BLaER1 (cell line): ENCODE measurements around the gene PRRG4.
"Not testable (repeated sequence)": the region's sequence is repeated elsewhere in the genome, so short reads cannot be mapped to it uniquely, and the experiment has no call there.

Experiments used
- H3K27ac ChIP-seq: shearing (Covaris generic); formaldehyde crosslinking; 2 replicates; pipeline ENCODE4 v1.8.1; 2022
- H3K27me3 ChIP-seq: shearing (Covaris generic); formaldehyde crosslinking; 2 replicates; pipeline ENCODE4 v1.8.1; 2022
- H3K36me3 ChIP-seq: shearing (Covaris generic); formaldehyde crosslinking; 2 replicates; pipeline ENCODE4 v1.8.1; 2022
- H3K4me1 ChIP-seq: shearing (Covaris generic); formaldehyde crosslinking; 2 replicates; pipeline ENCODE4 v1.8.1; 2022
- H3K4me2 ChIP-seq: shearing (Covaris generic); formaldehyde crosslinking; 2 replicates; pipeline ENCODE4 v1.8.1; 2022
- H3K4me3 ChIP-seq: shearing (Covaris generic); formaldehyde crosslinking; 2 replicates; pipeline ENCODE4 v1.8.1; 2022
- H3K9ac ChIP-seq: shearing (Covaris generic); formaldehyde crosslinking; 2 replicates; pipeline ENCODE4 v1.8.1; 2022
- H3K9me3 ChIP-seq: shearing (Covaris generic); formaldehyde crosslinking; 2 replicates; pipeline ENCODE4 v1.8.1; 2022
- H4K20me1 ChIP-seq: shearing (Covaris generic); formaldehyde crosslinking; 2 replicates; pipeline ENCODE4 v1.8.1; 2022
- Cebpa-rat ChIP-seq: shearing (Covaris generic); IDR thresholded peaks from 2 replicates; pipeline ENCODE4 v1.8.1; 2022

Gene PRRG4

DNA sequence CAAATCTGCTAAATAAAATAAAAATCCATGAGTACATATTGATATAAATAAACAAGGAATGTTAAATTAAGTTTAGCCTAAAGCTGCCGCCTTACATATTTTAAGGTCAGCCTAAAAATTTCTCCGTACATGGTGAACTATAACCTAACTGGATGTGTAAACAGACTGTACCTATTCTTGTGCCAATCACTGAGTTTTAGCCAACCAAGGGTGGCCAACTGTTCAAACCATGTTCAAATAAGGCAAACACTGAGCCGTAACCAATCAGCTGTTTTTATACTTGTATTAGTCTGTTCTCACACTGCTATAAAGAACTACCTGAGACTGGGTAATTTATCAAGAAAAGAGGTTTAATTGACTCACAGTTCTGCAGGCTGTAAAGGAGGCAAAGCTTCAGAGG is 54.3 kb downstream of the PRRG4 start:
- Histone ChIP-seq H3K4me3 (no peak overlapping the region), H3K27ac (no peak overlapping the region), H3K9ac (no peak overlapping the region), H3K9me3 (peaks cover 15% of the 10 kb centered on the region), H3K4me1 (no peaks in the 10 kb centered on the region), H3K36me3 (no peaks in the 10 kb centered on the region), H3K27me3 (no peaks in the 10 kb centered on the region), H3K4me2 (no peak overlapping the region), H4K20me1 (no peaks in the 10 kb centered on the region)
- TF ChIP-seq Cebpa-rat, result no peak

DNA sequence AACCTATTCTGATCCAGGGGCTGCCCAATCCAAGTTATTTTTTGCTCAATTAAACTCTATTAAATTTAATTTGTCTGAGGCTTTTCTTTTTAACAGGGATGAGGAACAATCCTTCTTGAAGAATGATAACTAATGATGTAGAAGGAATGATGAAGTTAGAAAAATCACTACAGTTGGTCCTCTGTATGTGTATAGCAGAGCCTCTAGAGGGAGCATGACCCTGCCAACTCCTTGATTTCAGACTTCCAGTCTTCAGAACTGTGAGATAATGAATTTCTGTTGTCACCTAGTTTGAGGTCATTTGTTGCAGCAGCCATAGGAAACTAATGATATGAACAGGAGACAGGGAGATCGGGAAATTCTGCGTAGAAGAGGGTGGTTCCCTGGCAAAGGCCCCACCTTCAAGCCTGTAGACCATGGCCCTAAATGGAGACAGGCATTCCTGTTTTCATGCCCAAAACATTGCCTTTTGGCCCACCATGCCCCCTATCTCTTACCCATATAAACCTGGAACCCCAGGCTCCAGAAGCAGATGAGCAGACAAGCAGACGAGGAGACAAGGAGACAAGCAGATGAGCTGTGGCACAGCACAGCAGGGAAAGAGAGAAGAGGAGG is 55.1 kb downstream of the PRRG4 start:
- H3K4me3 ChIP-seq, result no peak overlapping the region
- no peak for TF ChIP-seq Cebpa-rat
- H3K36me3 ChIP-seq, result no peaks in the 10 kb centered on the region

DNA sequence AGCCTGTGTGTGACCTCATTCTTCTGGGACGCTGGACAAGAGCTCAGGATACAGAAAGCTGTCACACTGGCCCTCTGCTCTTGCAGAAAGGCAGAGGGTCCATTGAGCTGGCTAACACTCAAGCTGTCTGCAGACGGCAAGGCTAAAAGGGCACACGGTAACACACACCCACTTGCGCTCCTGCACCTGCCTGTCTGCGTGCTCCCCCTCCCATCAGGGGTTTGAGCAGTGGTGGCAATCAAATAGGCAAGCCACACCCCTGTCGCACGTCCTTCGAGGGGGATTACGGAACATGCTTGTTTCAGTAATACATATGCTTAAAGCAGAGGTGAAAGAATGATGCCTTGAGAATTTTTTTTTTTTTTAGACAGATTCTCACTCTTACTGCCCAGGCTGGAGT is 55.8 kb downstream of the PRRG4 start:
- H3K4me2 ChIP-seq, result no peak overlapping the region
- TF ChIP-seq Cebpa-rat, result no peak
- no peak overlapping the region for H3K27ac ChIP-seq
- H3K36me3 ChIP-seq, result no peaks in the 10 kb centered on the region
- H3K9ac ChIP-seq, result no peak overlapping the region
- H4K20me1 ChIP-seq, result no peaks in the 10 kb centered on the region
- H3K4me1 ChIP-seq, result no peaks in the 10 kb centered on the region
- peaks cover 15% of the 10 kb centered on the region for H3K9me3 ChIP-seq
- no peak overlapping the region for H3K4me3 ChIP-seq
- no peaks in the 10 kb centered on the region for H3K27me3 ChIP-seq

More for the DNA sequence above, 55.1 kb downstream of the PRRG4 start:
- Histone ChIP-seq H3K27ac (no peak overlapping the region), H4K20me1 (no peaks in the 10 kb centered on the region), H3K4me1 (no peaks in the 10 kb centered on the region), H3K27me3 (no peaks in the 10 kb centered on the region), H3K4me2 (no peak overlapping the region), H3K9me3 (peaks cover 15% of the 10 kb centered on the region), H3K9ac (no peak overlapping the region)

DNA sequence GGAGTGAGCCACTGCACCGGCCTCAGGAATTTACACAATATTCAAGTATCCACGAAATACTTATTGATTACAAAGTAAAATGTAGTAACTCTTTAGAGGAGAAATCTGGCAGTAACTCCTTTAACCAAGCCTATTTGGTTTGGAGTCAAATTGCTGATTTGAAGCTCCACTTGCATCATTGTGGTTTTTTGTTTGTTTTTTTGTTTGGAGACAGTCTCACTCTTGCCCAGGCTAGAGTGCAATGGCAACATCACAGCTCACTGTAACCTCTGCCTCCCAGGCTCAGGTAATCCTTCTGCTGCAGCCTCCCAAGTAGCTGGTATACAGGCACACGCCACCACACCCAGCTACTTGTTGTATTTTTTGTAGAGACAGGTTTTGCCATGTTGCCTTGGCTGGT is 56.5 kb downstream of the PRRG4 start:
- H3K36me3 ChIP-seq, result no peaks in the 10 kb centered on the region
- H3K27ac ChIP-seq, result no peak overlapping the region
- H3K9me3 ChIP-seq, result peaks cover 15% of the 10 kb centered on the region
- TF ChIP-seq Cebpa-rat, result no peak
- no peaks in the 10 kb centered on the region for H4K20me1 ChIP-seq
- H3K9ac ChIP-seq, result no peak overlapping the region
- no peaks in the 10 kb centered on the region for H3K27me3 ChIP-seq
- peaks cover 1% of the 10 kb centered on the region for H3K4me1 ChIP-seq
- no peak overlapping the region for H3K4me2 ChIP-seq
- no peak overlapping the region for H3K4me3 ChIP-seq

DNA sequence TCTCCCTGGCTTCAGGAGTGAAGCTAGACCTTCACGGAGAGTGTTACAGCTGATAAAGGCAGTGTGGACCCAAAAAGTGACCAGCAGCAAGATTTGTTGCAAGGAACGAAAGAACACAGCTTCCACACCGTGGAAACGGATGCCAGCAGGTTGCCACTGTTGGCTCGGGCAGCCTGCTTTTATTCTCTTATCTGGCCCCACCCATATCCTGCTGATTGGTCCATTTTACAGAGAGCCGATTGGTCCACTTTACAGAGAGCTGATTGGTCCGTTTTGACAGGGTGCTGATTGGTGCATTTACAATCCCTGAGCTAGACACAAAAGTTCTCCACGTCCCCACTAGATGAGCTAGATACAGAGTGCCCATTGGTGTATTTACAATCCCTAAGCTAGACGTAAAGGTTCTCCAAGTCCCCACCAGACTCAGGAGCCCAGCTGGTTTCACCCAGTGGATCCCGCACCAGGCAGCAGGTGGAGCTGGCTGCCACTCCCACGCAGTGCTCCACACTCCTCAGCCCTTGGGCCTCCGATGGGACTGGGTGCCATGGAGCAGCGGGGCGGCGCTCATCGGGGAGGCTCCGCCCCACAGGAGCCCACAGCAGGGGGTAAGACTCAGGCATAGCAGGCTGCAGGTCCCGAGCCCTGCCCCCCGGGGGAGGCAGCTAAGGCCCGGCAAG is 58.1 kb downstream of the PRRG4 start:
- H3K27ac ChIP-seq, H3K27me3 ChIP-seq: not testable (repeated sequence)
- peaks cover 15% of the 10 kb centered on the region for H3K9me3 ChIP-seq

DNA sequence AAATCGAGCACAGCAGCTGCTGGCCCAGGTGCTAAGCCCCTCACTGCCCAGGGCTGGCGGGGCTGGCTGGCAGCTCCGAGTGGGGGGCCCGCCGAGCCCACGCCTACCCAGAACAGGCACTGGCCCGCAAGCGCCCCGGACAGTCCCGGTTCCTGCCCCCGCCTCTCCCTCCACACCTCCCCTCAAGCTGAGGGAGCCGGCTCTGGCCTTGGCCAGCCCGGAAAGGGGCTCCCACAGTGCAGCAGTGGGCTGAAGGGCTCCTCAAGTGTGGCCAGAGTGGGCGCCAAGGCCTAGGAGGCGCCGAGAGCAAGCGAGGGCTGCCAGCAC is 58.6 kb downstream of the PRRG4 start:
- H3K4me2 ChIP-seq, H3K27me3 ChIP-seq, H3K4me3 ChIP-seq, H3K36me3 ChIP-seq, H3K27ac ChIP-seq, H3K9ac ChIP-seq, H4K20me1 ChIP-seq: not testable (repeated sequence)
- Histone ChIP-seq H3K9me3 (peaks cover 15% of the 10 kb centered on the region), H3K4me1 (peaks cover 11% of the 10 kb centered on the region)

More for the DNA sequence above, 58.1 kb downstream of the PRRG4 start:
- not testable (repeated sequence) for H3K36me3 ChIP-seq, H3K4me2 ChIP-seq, H3K4me3 ChIP-seq, H3K9ac ChIP-seq, H4K20me1 ChIP-seq
- H3K4me1 ChIP-seq, result peaks cover 11% of the 10 kb centered on the region

DNA sequence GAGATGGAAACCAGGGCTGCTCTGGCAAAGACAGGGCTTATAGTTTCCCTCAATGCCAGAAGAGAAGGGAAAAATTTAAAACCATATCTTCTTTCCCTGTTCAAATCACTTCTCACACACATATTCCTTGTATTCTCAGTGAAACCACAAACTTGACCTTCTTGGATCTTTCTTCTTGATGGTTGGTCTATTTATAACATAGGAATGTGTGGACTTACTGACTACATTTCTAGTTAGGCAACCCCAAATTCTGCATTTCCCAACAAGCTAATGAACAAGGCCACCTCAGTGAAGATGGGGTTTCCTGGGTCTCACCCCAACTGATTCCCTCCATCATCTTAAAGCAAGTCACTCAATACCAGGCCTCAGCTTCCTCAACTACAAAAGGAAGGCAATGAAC is 59.1 kb downstream of the PRRG4 start:
- Histone ChIP-seq H3K9me3 (peaks cover 15% of the 10 kb centered on the region), H3K4me3 (no peak overlapping the region), H3K36me3 (no peaks in the 10 kb centered on the region), H3K4me1 (peaks cover 11% of the 10 kb centered on the region), H3K27ac (no peak overlapping the region), H3K9ac (no peak overlapping the region), H4K20me1 (no peaks in the 10 kb centered on the region), H3K27me3 (no peaks in the 10 kb centered on the region), H3K4me2 (no peak overlapping the region)
- no peak for TF ChIP-seq Cebpa-rat

DNA sequence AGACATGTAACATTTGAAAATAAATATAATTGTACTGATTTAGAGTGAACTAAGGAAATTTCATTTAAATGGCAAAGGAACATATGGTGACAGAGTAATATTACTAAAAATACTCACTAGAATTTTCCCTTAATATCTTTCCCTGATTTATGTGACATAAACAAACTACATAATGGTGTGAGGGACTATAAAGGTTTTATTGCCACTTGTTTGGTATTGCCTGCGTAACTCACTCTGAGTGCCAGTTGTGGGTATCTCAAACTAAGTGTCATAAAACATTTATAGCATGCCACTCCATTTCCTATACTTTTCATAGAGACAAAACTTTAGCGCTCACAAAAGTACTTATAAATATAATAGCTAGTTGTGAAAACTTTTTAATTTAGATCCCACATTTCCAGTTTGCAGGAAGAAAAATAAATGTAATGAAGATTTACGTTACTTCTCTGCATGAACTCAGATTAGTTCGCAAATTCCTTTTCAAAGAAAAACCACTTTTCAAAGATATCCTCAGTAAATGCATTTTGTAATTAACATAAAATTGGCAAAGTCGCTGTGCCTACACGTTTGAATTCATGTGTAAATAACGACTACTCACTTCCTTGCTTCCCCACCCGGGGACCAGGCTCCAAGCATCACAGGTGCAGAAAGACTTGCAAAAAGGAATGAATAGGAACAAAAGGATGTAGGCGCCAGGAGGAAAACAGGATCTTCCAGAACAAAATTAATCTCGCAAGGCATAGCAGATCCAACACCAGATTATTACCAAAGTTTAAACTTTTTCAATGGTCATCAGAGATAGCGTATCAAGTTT is 61.3 kb downstream of the PRRG4 start:
- peak overlapping the region; percentile 93 for H3K4me2 ChIP-seq
- TF ChIP-seq Cebpa-rat, result no peak
- H3K4me1 ChIP-seq, result peaks cover 28% of the 10 kb centered on the region
- H4K20me1 ChIP-seq, result peaks cover 17% of the 10 kb centered on the region
- no peak overlapping the region for H3K9ac ChIP-seq
- H3K27ac ChIP-seq, result peak overlapping the region; percentile 97; the same call in 1 of the 2 replicates
- H3K27me3 ChIP-seq, result no peaks in the 10 kb centered on the region
- H3K36me3 ChIP-seq, result no peaks in the 10 kb centered on the region
- H3K4me3 ChIP-seq, result no peak overlapping the region
- H3K9me3 ChIP-seq, result peaks cover 15% of the 10 kb centered on the region

DNA sequence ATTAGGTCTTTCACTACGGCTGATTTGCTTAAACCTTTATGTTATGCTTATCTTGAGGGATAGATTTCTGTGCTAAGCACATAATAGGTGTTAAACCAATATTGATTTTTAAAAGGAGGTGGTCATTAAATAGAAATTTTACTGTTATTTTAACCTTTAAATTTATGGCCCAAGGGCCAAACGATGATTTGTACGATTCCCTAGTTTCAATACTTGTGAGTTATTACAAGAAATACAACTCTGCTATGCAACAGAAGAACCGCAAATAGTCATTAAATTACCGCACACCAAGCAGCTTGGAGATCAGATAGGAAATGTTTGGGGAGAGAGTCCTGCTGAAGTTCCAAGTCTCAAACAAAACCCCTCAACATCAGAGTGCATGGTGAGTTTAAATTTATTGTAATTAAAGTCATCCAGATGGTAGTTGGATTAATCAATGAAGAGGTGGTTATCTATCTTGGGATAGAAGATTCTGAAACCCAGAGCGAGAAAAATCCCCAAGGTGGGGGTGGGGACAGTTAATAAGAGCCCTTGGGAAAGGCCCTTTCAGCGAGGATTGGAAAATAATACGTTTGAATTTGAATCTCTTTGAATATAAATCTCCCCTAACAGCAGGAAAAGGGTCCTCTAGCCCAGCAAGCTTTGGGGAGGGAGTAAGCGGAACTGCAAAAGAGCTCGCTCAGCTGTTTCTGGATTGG is 62.1 kb downstream of the PRRG4 start:
- Histone ChIP-seq H4K20me1 (peaks cover 25% of the 10 kb centered on the region), H3K4me2 (peak overlapping the region; percentile 93), H3K36me3 (no peaks in the 10 kb centered on the region), H3K9ac (peak overlapping the region; percentile 94), H3K4me1 (peaks cover 32% of the 10 kb centered on the region), H3K9me3 (peaks cover 15% of the 10 kb centered on the region), H3K27me3 (no peaks in the 10 kb centered on the region), H3K27ac (peak overlapping the region; percentile 97), H3K4me3 (peak overlapping the region; percentile 94)
- no peak for TF ChIP-seq Cebpa-rat
